Right lobe of liver (tissue), 6 donors: ENCODE measurements around the gene CHN1. TPM values are rescaled to one million over a fixed set of nuclear protein-coding genes. Genes with fewer than 3 reads are reported as not detected.

ENCODE experiments used
- ATAC-seq, 4 donors: fragments of 200-7000 bp; cut with Tn5 transposase; one replicate each; pipeline ENCODE4 v1.9.1; 2020; ENCODE audit warnings: mild to moderate bottlenecking in 4 of 4, moderate library complexity in 4 of 4
- DNase-seq, 3 donors: peaks; one replicate each; pipeline ENCODE4 v3.0.0-alpha.2; 2020
- H3K27ac ChIP-seq, 3 donors: fragments of 200-600 bp; one replicate each; pipeline ENCODE4 v1.8.0; 2022
- H3K27me3 ChIP-seq, 2 donors: fragments of 200-600 bp; one replicate each; pipeline ENCODE4 v1.8.0; 2022
- H3K36me3 ChIP-seq, 4 donors: fragments of 200-600 bp; sonication (generic) in 1 of 4; one replicate each; pipeline versions ENCODE4 v1.5.1 to v1.8.0; 2017 to 2022; ENCODE audit warnings: control low read depth in 1 of 4
- H3K4me1 ChIP-seq, 4 donors: fragments of 200-600 bp; sonication (generic) in 1 of 4; one replicate each; pipeline versions ENCODE4 v1.5.1 to v1.8.0; 2017 to 2022; ENCODE audit warnings: control low read depth in 1 of 4
- H3K4me3 ChIP-seq, 3 donors: fragments of 200-600 bp; one replicate each; pipeline ENCODE4 v1.8.0; 2022
- H3K9me3 ChIP-seq, 4 donors: fragments of 200-600 bp; sonication (generic) in 1 of 4; one replicate each; pipeline versions ENCODE4 v1.5.1 to v1.8.0; 2017 to 2022; ENCODE audit warnings: control low read depth in 1 of 4
- CTCF ChIP-seq, 4 donors: fragments of 200-600 bp in 3 of 4; fragments of 450-650 bp in 1 of 4; IDR thresholded peaks; one replicate each; pipeline versions ENCODE4 v1.5.1 to v1.8.0; 2016 to 2022; ENCODE audit warnings: antibody characterized with exemption in 4 of 4, mild to moderate bottlenecking in 2 of 4
- POLR2A ChIP-seq: fragments of 450-650 bp; IDR thresholded peaks from one replicate; pipeline ENCODE4 v1.6.1; 2017; ENCODE audit warnings: antibody characterized with exemption, mild to moderate bottlenecking
- WGBS: methylation state at CpG from one replicate; pipeline ENCODE4 v1.1.6; 2018; ENCODE audit warnings: low coverage, low lambda C conversion rate; ENCODE audit not compliant: insufficient coverage; ENCODE audit errors: missing lambda C conversion rate; 5-methylcytosine and 5-hydroxymethylcytosine counted together
- intact Hi-C, 2 donors: fragments of 100-400 bp; cut with DNase I; formaldehyde crosslinking; loops; one replicate each; pipeline versions ENCODE4 v1.11.2 to v1.14.1; 2022
- total RNA-seq, 6 experiments: library from RNA; depleted of rRNA in 2 of 6; stranded (reverse); fragments of >200 nt in 2 of 6; fragmentation: NEBNext Ultra II Directional in 3 of 6; extraction: Animal tissue kit (Norgen Biotek cat#: 25700) in 3 of 6; gene quantifications; one replicate each; pipeline versions ENCODE4 v1.1.0 to v1.2.4, GENCODE V29; 2016 to 2023
- donor health status: DM: no; HTN: yes; CAD: no.
- donor health status: DM: no; HTN: no; CAD: no.
- donor health status: DM: no; HTN: no; CAD: no.
- donor health status: DM: no; HTN: yes; CAD: no.
- donor health status: DM: no; HTN: yes; CAD: no.

The CHN1 gene
- total RNA-seq, 6 experiments from 2014 or later: 1.0 to 2.8 (median 1.4) TPM

GRCh38 chr2:174892546-174892945 lies 112.6 kb downstream of the CHN1 start:
- DNase-seq: no peak
- Histone ChIP-seq H3K4me1 (no peaks in the 10 kb centered on the region), H3K4me3 (no peak overlapping the region), H3K27ac (no peak overlapping the region), H3K27me3 (no peaks in the 10 kb centered on the region), H3K36me3 (no peaks in the 10 kb centered on the region), H3K9me3 (no peaks in the 10 kb centered on the region)
- 89% methylated on average over 2 of the region's 2 CpGs for WGBS
- intact Hi-C loops: no loop called here
- ATAC-seq: no peak
- TF ChIP-seq POLR2A (no peak), CTCF (IDR thresholded peaks at IDR 0.05) (no peak)

DNA sequence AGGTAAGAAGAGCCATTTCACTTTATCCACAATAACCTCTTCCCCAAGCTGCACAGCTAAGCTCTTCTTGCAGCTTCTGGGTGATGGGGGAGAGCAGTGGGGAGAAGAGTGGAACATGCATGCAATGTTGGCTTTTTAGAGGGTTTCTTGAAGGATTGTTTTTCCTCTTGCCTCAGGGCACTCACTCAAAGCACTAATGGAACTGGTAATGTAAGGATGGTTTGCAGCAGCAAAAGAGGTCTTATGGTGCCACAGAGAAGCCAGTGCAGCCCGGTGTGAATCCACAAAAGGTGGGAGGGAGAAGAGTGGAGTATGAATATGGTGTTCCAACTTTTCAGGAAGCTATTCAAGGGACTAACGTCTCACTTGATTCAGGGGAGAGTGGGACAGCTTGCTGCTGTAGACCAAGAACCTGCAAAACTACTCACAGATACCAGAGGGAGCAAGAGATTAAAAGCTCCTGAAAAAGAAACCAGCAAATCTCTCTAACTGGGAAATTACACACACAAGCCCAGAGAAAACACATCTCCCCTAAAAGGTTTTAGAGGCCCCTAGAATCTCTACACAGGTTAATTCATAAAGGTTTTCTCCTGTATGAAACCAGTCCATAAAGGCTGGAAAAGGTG lies 116.4 kb downstream of the CHN1 start:
- Histone ChIP-seq H3K27ac (no peak overlapping the region), H3K36me3 (no peaks in the 10 kb centered on the region), H3K27me3 (no peaks in the 10 kb centered on the region), H3K4me1 (no peaks in the 10 kb centered on the region), H3K9me3 (no peaks in the 10 kb centered on the region), H3K4me3 (no peak overlapping the region)
- 83% methylated on average over 1 of the region's 2 CpGs for WGBS
- ATAC-seq: no peak
- intact Hi-C loops: no loop called here
- TF ChIP-seq CTCF (IDR thresholded peaks at IDR 0.05): no peak
- no peak for TF ChIP-seq POLR2A
- DNase-seq: no peak

- ATAC-seq: no peak
These were observed 117.0 kb downstream of the CHN1 start for GRCh38 chr2:174888146-174888545.

GRCh38 chr2:174882416-174882815 lies 122.8 kb downstream of the CHN1 start:
- no peaks in the 10 kb centered on the region for H3K4me1 ChIP-seq
- intact Hi-C loops: no loop called here

More at GRCh38 chr2:174888146-174888545, 117.0 kb downstream of the CHN1 start:
- intact Hi-C loops: no loop called here
- no peaks in the 10 kb centered on the region for H3K27me3 ChIP-seq
- no peaks in the 10 kb centered on the region for H3K9me3 ChIP-seq
- no peak overlapping the region for H3K4me3 ChIP-seq
- no peak overlapping the region for H3K27ac ChIP-seq
- WGBS: 80% methylated on average over 1 of the region's 3 CpGs
- DNase-seq: no peak
- TF ChIP-seq CTCF (IDR thresholded peaks at IDR 0.05) (no peak), POLR2A (no peak)
- no peaks in the 10 kb centered on the region for H3K36me3 ChIP-seq
- H3K4me1 ChIP-seq: no peaks in the 10 kb centered on the region

More at GRCh38 chr2:174882416-174882815, 122.8 kb downstream of the CHN1 start:
- no peaks in the 10 kb centered on the region for H3K36me3 ChIP-seq
- no peak overlapping the region for H3K4me3 ChIP-seq
- TF ChIP-seq POLR2A (no peak), CTCF (IDR thresholded peaks at IDR 0.05) (no peak)
- H3K27me3 ChIP-seq: no peaks in the 10 kb centered on the region
- DNase-seq: no peak
- 77% methylated on average over 3 of the region's 3 CpGs for WGBS
- H3K9me3 ChIP-seq: no peaks in the 10 kb centered on the region
- ATAC-seq: no peak
- H3K27ac ChIP-seq: no peak overlapping the region
